Measurements from ENCODE around the gene STK38. TPM values are rescaled to one million over a fixed set of nuclear protein-coding genes. Genes with fewer than 3 reads are reported as not detected.

Gene STK38
- total and polyA plus RNA-seq, 2 of the 8 experiments (the other 6 are each of a cell fraction or from before 2014, with no cell fraction given), result 8.1 to 19.8 TPM

- ChIA-PET CTCF (ENCODE audit: partially characterized antibody) (no interaction called here), POLR2A (ENCODE audit: partially characterized antibody) (no interaction called here)
- Histone ChIP-seq H2AFZ (ENCODE audit: low read length) (no peak overlapping the region), H4K8ac (ENCODE audit: extremely low read depth, insufficient read depth, low read length) (no peak overlapping the region), H2BK12ac (ENCODE audit: low read depth, low read length) (no peak overlapping the region), H3K79me1 (ENCODE audit: low read depth, low read length) (peaks cover 2% of the 10 kb centered on the region), H3K4me3 (ENCODE audit: extremely low read depth in 1 of 4, insufficient read depth in 2 of 4, low read depth in 3 of 4, low read length in 4 of 4) (no peak overlapping the region), H3K27me3 (replicated peaks in 1 of 4; ENCODE audit: control insufficient read depth in 3 of 4, extremely low read depth in 1 of 4, insufficient read depth in 3 of 4, low read length in 3 of 4) (no peaks in the 10 kb centered on the region), H3K79me2 (ENCODE audit: control insufficient read depth in 1 of 2, insufficient read depth in 2 of 2, low read length in 2 of 2) (peaks cover 0 to 23% of the 10 kb centered on the region in 2 experiments; a peak in 3 of 4 replicates), H3K23ac (ENCODE audit: insufficient read length) (no peak overlapping the region), H3K27ac (ENCODE audit: low read depth, low read length) (no peak overlapping the region), H4K5ac (ENCODE audit: insufficient read length, low read depth, low read length) (no peak overlapping the region), H3K4ac (replicated peaks; ENCODE audit: insufficient read length, low read depth, low read length) (no peak overlapping the region), H3K23me2 (ENCODE audit: low read depth, low read length) (no peaks in the 10 kb centered on the region), H3K4me1 (replicated peaks in 1 of 4; ENCODE audit: control insufficient read depth in 3 of 4, insufficient read depth in 4 of 4, low read length in 3 of 4) (no peaks in the 10 kb centered on the region), H4K91ac (replicated peaks; ENCODE audit: insufficient read length, low read length) (no peak overlapping the region), H3K9ac (replicated peaks in 1 of 4; ENCODE audit: extremely low read depth in 1 of 4, low read depth in 3 of 4, low read length in 3 of 4) (no peak overlapping the region), H3K9me3 (ENCODE audit: insufficient read depth in 2 of 2, low read depth in 1 of 2, low read length in 1 of 2) (no peaks in the 10 kb centered on the region), H3K18ac (ENCODE audit: extremely low read depth, low read length) (no peak overlapping the region), H4K20me1 (replicated peaks in 1 of 2; ENCODE audit: control insufficient read depth in 1 of 2, insufficient read depth in 2 of 2, low read length in 2 of 2) (no peaks in the 10 kb centered on the region), H2BK120ac (replicated peaks; ENCODE audit: low read depth, low read length) (no peak overlapping the region), H2BK5ac (ENCODE audit: low read depth, low read length) (no peak overlapping the region), H3K56ac (replicated peaks; ENCODE audit: insufficient read length, low read depth, low read length) (no peak overlapping the region), H3K14ac (ENCODE audit: insufficient read length) (no peak overlapping the region), H2AK5ac (ENCODE audit: low read depth, low read length) (no peak overlapping the region), H2BK15ac (ENCODE audit: low read length) (no peak overlapping the region), H3K36me3 (ENCODE audit: control insufficient read depth in 2 of 4, insufficient read depth in 4 of 4, low read length in 3 of 4) (peaks cover 0 to 12% (median 1%) of the 10 kb centered on the region in 4 experiments; a peak in 3 of 8 replicates), H2BK20ac (ENCODE audit: low read length) (no peak overlapping the region), H3K4me2 (ENCODE audit: insufficient read depth in 1 of 2, low read depth in 2 of 2, low read length in 2 of 2) (no peak overlapping the region)
- TF ChIP-seq TCF12 (IDR thresholded peaks at IDR 0.05; ENCODE audit: low read depth, low read length) (no peak), USF2 (IDR thresholded peaks at IDR 0.05; ENCODE audit: low read length) (no peak), YY1 (IDR thresholded peaks at IDR 0.05; ENCODE audit: low read depth, low read length) (no peak), RXRA (IDR thresholded peaks at IDR 0.05; ENCODE audit: insufficient read depth, low read depth, low read length) (no peak), E2F6 (IDR thresholded peaks at IDR 0.05) (no peak), SRF (IDR thresholded peaks at IDR 0.05; ENCODE audit: low read depth, low read length) (no peak), TBP (IDR thresholded peaks at IDR 0.05; ENCODE audit: low read depth, low read length) (no peak), BACH1 (IDR thresholded peaks at IDR 0.05; ENCODE audit: low read length) (no peak), NRF1 (IDR thresholded peaks at IDR 0.05; ENCODE audit: low read depth, low read length) (no peak), SIX5 (IDR thresholded peaks at IDR 0.05; ENCODE audit: low read depth, low read length) (no peak)
- FAIRE-seq, result no peak
- no peak for DNase-seq (ENCODE audit: low read depth in 1 of 2, low spot score in 2 of 2)
- WGBS, 2 experiments (ENCODE audit: extremely low coverage in 1 of 2, insufficient coverage in 1 of 2, insufficient read length in 1 of 2, insufficient replicate concordance in 2 of 2, low coverage in 1 of 2, low lambda C conversion rate in 2 of 2, missing lambda C conversion rate in 1 of 2), result 91% methylated on average over 1 of the region's 1 CpG; no CpG with 5 or more reads in 1 of the 2 experiments
Measured at GRCh38 chr6:36533321-36533720, 14.0 kb downstream of the STK38 start.

Data from H1 (cell line).